ENCODE data around the gene FAM222A.
"Not testable (repeated sequence)": the region's sequence is repeated elsewhere in the genome, so short reads cannot be mapped to it uniquely, and the experiment has no call there.

FAM222A gene

DNA sequence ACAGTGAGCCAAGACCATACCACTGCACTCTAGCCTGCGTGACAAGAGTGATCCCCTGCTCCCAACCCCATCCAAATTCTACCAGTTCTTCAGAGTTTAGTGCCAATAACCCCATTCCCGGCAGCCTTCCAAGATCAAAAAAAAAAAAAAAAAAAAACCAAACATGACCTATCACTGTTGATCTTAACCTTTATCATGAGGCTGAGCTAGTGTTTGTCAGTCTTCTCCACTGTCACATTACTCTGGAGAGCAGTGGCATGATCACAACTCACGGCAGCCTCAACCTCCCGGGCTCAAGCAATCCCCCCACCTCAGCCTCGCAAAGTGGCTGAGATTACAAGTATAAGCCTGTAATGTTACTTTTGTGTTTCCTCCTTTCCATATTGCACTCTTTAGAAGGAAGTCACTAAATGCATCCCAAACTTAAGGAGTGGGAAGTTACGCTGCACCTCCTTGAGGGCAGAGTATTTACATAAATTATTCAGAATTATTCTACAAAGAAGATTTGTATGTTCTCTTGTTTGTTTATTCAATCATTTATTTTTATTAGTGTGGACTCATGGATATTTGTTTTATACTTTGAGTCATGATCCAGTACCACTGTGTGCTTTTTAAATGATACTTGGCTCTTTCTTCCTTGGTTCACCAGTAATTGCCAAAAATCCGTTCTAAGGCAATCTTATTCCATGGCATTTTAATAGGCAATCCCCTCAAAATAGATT lies 31.5 kb upstream of the FAM222A start:
- ATAC-seq (replicated peaks) (no peak), DNase-seq (no peak)
- Mint-ChIP-seq H3K9me3 (no peaks in the 10 kb centered on the region), H3K4me1 (ENCODE audit: low read depth in 2 of 2) (no peaks in the 10 kb centered on the region), H3K36me3 (ENCODE audit: insufficient read depth) (no peaks in the 10 kb centered on the region), H3K4me3 (no peak overlapping the region), H3K27ac (no peak overlapping the region), H3K27me3 (peaks cover 9 to 13% of the 10 kb centered on the region in 2 donors)

DNA sequence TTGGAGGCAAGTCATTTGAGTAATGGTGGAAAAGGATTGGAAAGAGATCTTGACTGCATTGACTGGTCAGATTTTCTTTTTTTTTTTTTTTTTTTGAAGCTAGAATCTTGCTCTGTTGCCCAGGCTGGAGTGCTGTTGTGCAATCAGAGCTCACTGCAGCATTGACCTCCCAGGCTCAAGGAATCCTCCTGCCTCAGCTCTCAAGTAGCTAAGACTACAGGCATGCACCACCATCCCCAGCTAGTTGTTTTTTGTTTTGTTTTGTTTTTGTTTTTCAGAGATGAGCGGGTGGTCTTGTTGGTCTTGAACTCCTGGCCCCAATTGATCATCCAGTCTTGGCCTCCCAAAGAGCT lies 30.9 kb upstream of the FAM222A start:
- Mint-ChIP-seq H3K27me3 (peaks cover 4 to 10% of the 10 kb centered on the region in 2 donors), H3K4me3 (no peak overlapping the region), H3K4me1 (ENCODE audit: low read depth in 2 of 2) (no peaks in the 10 kb centered on the region), H3K36me3 (ENCODE audit: insufficient read depth) (no peaks in the 10 kb centered on the region), H3K9me3 (no peaks in the 10 kb centered on the region), H3K27ac (no peak overlapping the region)
- DNase-seq: no peak
- ATAC-seq (replicated peaks): no peak

DNA sequence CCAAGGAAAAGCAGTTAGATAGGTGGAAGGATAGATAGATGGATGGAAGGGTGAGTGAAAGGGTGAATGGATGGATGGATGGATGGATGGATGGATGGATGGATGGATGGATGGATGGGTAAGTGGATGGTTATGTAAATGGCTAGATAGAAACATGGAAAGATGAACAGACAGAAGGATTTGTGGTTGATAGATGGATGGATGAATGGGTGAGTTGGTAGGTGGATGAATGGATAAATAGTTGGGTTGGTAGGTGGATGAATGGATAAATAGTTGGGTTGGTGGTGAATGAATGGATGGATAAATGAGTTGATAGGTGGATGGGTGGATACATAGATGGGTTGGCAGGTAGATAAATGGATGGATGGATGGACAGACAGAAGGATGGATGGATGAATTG lies 30.3 kb upstream of the FAM222A start:
- H3K9me3 Mint-ChIP-seq: no peaks in the 10 kb centered on the region
- H3K27ac Mint-ChIP-seq: no peak overlapping the region
- no peaks in the 10 kb centered on the region for H3K4me1 Mint-ChIP-seq (ENCODE audit: low read depth in 2 of 2)
- peaks cover 0 to 7% of the 10 kb centered on the region in 2 donors for H3K27me3 Mint-ChIP-seq
- no peak overlapping the region for H3K4me3 Mint-ChIP-seq
- ATAC-seq (replicated peaks) (no peak), DNase-seq (no peak)
- H3K36me3 Mint-ChIP-seq (ENCODE audit: insufficient read depth): no peaks in the 10 kb centered on the region

DNA sequence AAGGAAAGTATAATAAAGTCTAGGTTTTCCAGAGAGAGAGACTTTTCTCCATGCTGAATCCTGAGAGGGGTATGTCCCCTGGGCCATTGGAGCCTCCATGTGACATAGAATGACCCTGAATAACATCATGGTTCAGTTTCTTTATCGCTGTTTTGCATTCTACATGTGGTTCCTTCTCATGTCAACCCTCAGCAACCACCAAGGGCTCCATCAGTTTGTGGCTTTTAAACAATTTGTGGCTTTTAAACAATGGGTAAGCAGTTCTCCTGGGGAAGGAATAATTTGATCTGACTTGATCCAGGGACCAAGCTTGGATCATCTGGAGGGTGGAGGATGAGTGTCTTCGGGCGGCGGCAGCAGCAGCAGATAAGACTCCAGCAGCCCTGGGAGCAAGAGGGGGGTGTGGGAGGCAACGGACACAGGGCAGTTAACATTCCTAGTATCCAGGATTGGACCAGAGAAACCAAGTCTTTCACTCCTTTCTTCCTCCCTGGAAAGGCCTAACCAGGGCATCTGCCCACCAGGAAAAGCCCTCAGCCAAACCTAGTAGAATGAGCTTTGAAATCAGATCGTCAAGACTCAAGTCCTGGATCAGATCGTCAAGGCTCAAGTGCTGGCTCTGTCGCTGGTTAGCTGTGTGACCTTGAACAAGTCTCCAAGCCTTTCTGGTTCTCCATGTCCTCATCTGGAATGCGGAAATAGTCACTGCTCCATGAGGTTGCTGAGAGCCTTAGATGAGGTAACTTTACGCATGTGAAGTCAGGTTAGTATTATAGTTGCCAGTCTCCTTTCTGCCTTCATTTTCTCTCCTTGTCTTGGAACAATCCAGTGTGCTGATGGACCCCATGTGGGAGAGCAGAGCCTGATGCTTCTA lies 27.8 kb upstream of the FAM222A start:
- H3K27ac Mint-ChIP-seq: no peak overlapping the region
- DNase-seq: no peak
- no peaks in the 10 kb centered on the region for H3K9me3 Mint-ChIP-seq
- no peaks in the 10 kb centered on the region for H3K36me3 Mint-ChIP-seq (ENCODE audit: insufficient read depth)
- no peak overlapping the region for H3K4me3 Mint-ChIP-seq
- ATAC-seq (replicated peaks): no peak
- peaks cover 0 to 7% of the 10 kb centered on the region in 2 donors for H3K27me3 Mint-ChIP-seq
- no peaks in the 10 kb centered on the region for H3K4me1 Mint-ChIP-seq (ENCODE audit: low read depth in 2 of 2)

DNA sequence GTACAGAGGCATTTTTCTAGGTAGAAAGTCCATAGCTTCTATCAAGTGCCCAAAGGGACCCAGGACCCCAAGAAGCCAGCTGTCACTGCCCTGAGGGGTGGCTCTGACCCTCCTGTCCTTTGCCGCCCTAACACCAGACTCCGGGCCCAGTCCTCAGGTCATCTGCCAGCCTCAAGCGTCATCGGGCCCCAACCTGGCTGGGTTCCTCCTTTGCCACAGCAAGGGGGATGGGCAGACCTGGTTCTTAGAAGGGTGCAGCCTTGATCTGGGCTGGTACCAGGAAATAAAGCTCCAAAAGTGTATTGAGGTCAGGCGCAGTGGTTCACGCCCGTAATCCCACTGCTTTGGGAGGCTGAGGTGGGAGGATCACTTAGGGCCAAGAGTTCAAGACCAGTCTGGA lies 27.1 kb upstream of the FAM222A start:
- Mint-ChIP-seq H3K27me3 (peaks cover 2 to 7% of the 10 kb centered on the region in 2 donors), H3K4me1 (ENCODE audit: low read depth in 2 of 2) (no peaks in the 10 kb centered on the region), H3K27ac (no peak overlapping the region), H3K9me3 (no peaks in the 10 kb centered on the region), H3K36me3 (ENCODE audit: insufficient read depth) (no peaks in the 10 kb centered on the region), H3K4me3 (no peak overlapping the region)
- ATAC-seq (replicated peaks) (no peak), DNase-seq (no peak)

DNA sequence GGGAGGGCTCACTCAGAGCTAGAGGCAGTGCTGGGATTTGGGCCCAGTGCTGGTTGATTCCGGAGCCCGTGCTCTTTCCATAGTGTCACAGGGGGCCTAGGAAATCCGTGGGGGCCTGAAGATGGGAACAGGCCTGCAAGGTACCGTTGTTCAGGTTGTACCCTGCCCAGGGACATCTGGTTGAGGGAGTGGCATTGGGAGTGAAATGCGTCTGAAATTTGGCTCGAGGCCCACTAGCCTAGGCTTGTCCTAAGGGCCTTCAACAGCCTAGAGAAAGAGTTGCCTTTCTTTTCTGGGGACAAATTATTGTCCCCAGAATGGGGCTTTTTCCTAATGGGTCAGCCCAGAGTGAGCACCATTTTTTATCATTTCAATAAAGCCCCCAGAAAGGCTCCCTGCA lies 26.4 kb upstream of the FAM222A start:
- Mint-ChIP-seq H3K9me3 (no peaks in the 10 kb centered on the region), H3K36me3 (ENCODE audit: insufficient read depth) (no peaks in the 10 kb centered on the region), H3K4me3 (no peak overlapping the region), H3K27ac (no peak overlapping the region), H3K4me1 (ENCODE audit: low read depth in 2 of 2) (no peaks in the 10 kb centered on the region), H3K27me3 (peaks cover 7 to 9% of the 10 kb centered on the region in 2 donors)
- no peak for DNase-seq
- ATAC-seq (replicated peaks): no peak

DNA sequence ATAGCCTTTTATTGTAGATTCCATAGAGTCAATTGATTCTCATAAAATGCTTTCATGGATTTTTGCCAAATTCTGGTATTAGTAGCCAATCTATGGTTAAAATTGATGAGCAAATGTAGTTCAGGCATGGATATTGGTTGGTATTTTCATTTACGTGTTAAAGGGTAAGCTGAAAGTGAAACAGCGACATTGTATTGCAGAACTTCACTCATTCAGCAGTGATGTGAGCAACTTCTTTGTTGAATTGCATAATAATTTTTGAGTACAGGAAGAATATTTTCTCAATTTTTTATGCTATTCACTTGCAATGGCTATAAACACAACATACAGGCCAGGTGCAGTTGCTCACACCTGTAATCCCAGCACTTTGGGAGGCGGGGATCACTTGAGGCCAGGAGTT lies 24.2 kb upstream of the FAM222A start:
- H3K9me3 Mint-ChIP-seq: no peaks in the 10 kb centered on the region
- H3K27ac Mint-ChIP-seq: no peak overlapping the region
- DNase-seq (no peak), ATAC-seq (replicated peaks) (no peak)
- H3K27me3 Mint-ChIP-seq: peaks cover 8 to 31% of the 10 kb centered on the region in 2 donors
- no peaks in the 10 kb centered on the region for H3K36me3 Mint-ChIP-seq (ENCODE audit: insufficient read depth)
- H3K4me1 Mint-ChIP-seq (ENCODE audit: low read depth in 2 of 2): no peaks in the 10 kb centered on the region
- no peak overlapping the region for H3K4me3 Mint-ChIP-seq

DNA sequence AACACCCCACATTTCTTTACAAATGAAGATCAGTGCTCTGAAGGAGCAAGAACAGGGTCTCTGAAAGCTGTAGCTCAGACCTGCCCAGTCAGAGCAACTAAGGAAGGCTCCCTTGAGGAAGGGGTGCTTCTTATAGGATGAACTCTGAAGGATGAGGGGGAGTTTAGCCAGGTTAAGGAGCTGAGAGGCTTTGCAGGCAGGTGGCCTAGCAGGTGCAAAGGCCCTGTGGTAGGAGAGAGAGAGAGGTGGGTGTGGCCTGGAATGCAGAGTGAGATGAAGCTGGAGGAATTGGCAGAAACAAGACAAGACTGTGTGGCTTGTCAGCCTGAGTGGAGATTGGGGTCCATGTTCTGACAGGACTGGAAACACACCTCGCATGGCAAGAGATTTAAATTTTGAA lies 20.5 kb upstream of the FAM222A start:
- no peak overlapping the region for H3K4me3 Mint-ChIP-seq
- ATAC-seq (replicated peaks) (no peak), DNase-seq (no peak)
- H3K36me3 Mint-ChIP-seq (ENCODE audit: insufficient read depth): no peaks in the 10 kb centered on the region
- no peak overlapping the region for H3K27ac Mint-ChIP-seq
- H3K27me3 Mint-ChIP-seq: peaks cover 14 to 42% of the 10 kb centered on the region in 2 donors
- no peaks in the 10 kb centered on the region for H3K9me3 Mint-ChIP-seq
- H3K4me1 Mint-ChIP-seq (ENCODE audit: low read depth in 2 of 2): no peaks in the 10 kb centered on the region

DNA sequence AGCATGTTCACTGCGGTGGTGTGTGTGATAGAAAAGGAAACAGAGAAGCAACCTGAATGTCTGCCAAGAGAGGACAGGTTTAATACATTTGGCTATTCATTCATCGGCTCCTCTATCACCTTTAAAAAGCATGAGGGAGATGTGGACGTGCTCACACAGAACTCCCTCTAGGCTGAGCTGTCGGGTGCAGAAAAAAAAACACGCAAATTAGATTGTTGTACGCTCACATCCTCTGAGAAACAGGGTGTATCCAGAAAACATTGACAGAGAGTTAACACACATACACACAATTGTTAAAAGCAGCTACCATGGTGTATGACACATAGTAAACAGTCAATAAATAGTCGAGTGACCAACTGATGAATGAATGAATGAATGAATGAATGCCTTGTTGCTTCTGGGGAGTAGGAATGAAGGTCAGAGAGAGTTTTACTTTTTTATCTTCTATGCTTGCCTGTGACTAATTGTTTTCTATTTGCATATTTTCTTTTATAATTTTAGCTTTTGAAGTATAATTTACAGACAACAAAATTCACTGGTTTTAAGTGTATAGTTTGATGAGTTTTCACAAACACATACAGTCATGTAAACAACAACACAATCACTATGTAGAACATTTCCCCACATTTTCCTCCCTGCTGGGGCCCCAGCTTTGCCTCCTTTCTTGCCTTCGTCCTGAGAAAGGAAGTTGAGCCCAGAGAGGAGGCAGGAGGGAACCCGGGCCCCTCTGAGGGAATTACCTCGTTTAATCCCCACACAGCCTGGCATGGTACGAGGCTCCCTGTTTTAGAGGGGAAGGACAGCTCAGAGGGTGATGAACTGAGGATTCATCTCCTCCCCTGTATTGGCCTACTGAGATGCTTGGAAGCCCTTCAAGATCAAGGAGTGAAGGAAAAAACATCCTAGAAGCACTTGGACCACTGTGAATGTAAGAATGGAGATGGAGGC lies 19.7 kb upstream of the FAM222A start:
- Mint-ChIP-seq H3K27ac (no peak overlapping the region), H3K9me3 (no peaks in the 10 kb centered on the region), H3K27me3 (peaks cover 14 to 47% of the 10 kb centered on the region in 2 donors), H3K36me3 (ENCODE audit: insufficient read depth) (no peaks in the 10 kb centered on the region), H3K4me3 (no peak overlapping the region), H3K4me1 (ENCODE audit: low read depth in 2 of 2) (no peaks in the 10 kb centered on the region)
- DNase-seq (no peak), ATAC-seq (replicated peaks) (no peak)

DNA sequence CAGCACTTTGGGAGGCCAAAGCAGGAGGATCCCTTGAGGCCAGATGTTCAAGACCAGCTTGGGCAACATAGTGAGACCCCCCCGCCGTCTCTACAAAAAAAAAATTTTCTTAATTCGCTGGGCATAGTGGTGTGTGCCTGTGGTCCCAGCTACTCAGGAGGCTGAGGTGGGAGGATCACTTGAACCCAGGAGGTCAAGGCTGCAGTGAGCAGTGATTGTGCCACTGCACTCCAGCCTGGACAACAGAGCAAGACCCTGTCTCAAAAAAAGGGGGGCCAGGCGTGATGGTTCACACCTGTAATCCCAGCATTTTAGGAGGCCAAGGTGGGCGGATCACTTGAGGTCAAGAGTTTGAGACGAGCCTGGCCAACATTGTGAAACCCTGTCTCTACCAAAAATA lies 19.0 kb upstream of the FAM222A start:
- DNase-seq; ATAC-seq (replicated peaks); H3K9me3 Mint-ChIP-seq; H3K27ac Mint-ChIP-seq; H3K36me3 Mint-ChIP-seq (ENCODE audit: insufficient read depth); H3K4me3 Mint-ChIP-seq; H3K4me1 Mint-ChIP-seq (ENCODE audit: low read depth in 2 of 2): not testable (repeated sequence)
- peaks cover 14 to 47% of the 10 kb centered on the region in 2 donors for H3K27me3 Mint-ChIP-seq

DNA sequence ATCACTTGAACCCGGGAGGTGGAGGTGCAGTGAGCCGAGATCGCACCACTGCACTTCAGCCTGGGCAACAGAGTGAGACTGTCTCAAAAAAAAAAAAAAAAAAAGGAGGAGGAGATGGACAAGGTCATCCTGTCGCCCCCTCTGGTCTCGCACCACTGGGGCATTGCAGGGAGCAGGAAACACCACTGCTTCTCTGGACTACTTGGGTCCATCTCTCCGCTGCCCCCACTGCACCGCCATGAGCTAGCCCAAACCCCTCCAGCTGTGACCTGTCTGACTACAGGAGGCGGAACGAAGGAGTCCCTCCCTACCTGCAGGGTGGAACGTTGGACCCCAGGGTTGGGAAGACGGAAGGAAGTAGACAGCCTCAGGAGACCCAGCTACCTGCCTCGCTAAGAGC lies 18.2 kb upstream of the FAM222A start:
- H3K36me3 Mint-ChIP-seq (ENCODE audit: insufficient read depth): no peaks in the 10 kb centered on the region
- peaks cover 14 to 47% of the 10 kb centered on the region in 2 donors for H3K27me3 Mint-ChIP-seq
- ATAC-seq (replicated peaks) (no peak), DNase-seq (no peak)
- H3K4me1 Mint-ChIP-seq (ENCODE audit: low read depth in 2 of 2): no peaks in the 10 kb centered on the region
- H3K9me3 Mint-ChIP-seq: no peaks in the 10 kb centered on the region
- no peak overlapping the region for H3K4me3 Mint-ChIP-seq
- no peak overlapping the region for H3K27ac Mint-ChIP-seq

DNA sequence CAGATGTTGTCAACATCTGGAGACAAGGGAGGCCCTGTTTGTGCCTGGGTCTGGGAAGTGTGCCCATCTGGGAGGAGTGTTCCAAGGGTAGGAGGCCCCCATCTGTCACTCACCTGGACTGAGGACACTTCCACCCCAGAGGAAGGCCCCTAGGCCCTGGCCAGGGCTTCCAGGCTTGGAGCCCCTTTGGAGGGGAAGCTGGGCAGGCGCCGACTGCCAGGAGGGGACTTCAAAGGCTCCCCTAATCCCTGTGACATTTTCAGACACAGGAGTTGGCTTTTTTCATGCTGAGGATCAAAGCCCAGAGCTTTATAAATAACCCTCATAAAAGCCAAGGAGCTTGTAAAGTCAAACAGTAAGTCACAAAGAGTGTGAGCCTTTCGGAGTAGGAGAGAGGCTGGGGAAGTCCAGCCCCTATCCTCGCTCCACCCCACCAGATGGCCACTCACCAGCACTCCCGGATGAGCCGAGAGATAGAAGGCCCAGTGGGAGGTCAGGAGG lies 17.6 kb upstream of the FAM222A start:
- H3K27ac Mint-ChIP-seq: no peak overlapping the region
- H3K9me3 Mint-ChIP-seq: no peaks in the 10 kb centered on the region
- H3K4me1 Mint-ChIP-seq (ENCODE audit: low read depth in 2 of 2): no peaks in the 10 kb centered on the region
- H3K27me3 Mint-ChIP-seq: peaks cover 14 to 48% of the 10 kb centered on the region in 2 donors
- no peak overlapping the region for H3K4me3 Mint-ChIP-seq
- DNase-seq (no peak), ATAC-seq (replicated peaks) (no peak)
- H3K36me3 Mint-ChIP-seq (ENCODE audit: insufficient read depth): no peaks in the 10 kb centered on the region
